Neural progenitor cell (in vitro differentiated cells): Measurements from ENCODE around the gene ST7.

Experiments used
- CTCF ChIP-seq: fragments of 200-600 bp; sonication (generic); IDR thresholded peaks from 2 replicates; pipeline ENCODE4 v1.5.1; 2017; ENCODE audit warnings: antibody characterized with exemption, mild to moderate bottlenecking
- EZH2 ChIP-seq: fragments of 200-600 bp; sonication (generic); IDR thresholded peaks from 2 replicates; pipeline ENCODE4 v1.6.1; 2017; ENCODE audit warnings: antibody characterized with exemption, mild to moderate bottlenecking, moderate library complexity
- EZH2phosphoT487 ChIP-seq: fragments of 200-600 bp; sonication (generic); IDR thresholded peaks from 2 replicates; pipeline ENCODE4 v1.6.1; 2017; ENCODE audit warnings: antibody characterized with exemption

GRCh38 chr7:117145333-117145732 is 192.0 kb downstream of the ST7 start:
- TF ChIP-seq CTCF: no peak
- TF ChIP-seq EZH2phosphoT487: no peak
- TF ChIP-seq EZH2: no peak
